ENCODE data around the gene EHBP1.
"Not testable (repeated sequence)": the region's sequence is repeated elsewhere in the genome, so short reads cannot be mapped to it uniquely, and the experiment has no call there.

EHBP1 gene

GRCh38 chr2:62966991-62967390, 261.5 kb downstream of the EHBP1 start:
- DNase-seq, result no peak

GRCh38 chr2:62968168-62968567, 262.7 kb downstream of the EHBP1 start:
- no peak for DNase-seq

GRCh38 chr2:62968668-62969067, 263.2 kb downstream of the EHBP1 start:
- DNase-seq, result no peak

- DNase-seq, result no peak
These were observed 266.4 kb downstream of the EHBP1 start for GRCh38 chr2:62971936-62972335.

GRCh38 chr2:62972601-62973000, 267.1 kb downstream of the EHBP1 start:
- no peak for DNase-seq

GRCh38 chr2:62974999-62975398, 269.5 kb downstream of the EHBP1 start:
- DNase-seq, result no peak

GRCh38 chr2:62991605-62992004, 286.1 kb downstream of the EHBP1 start:
- no peak for DNase-seq

- no peak for DNase-seq
These were observed 287.0 kb downstream of the EHBP1 start for GRCh38 chr2:62992561-62992960.

GRCh38 chr2:62994206-62994605, 288.7 kb downstream of the EHBP1 start:
- DNase-seq, result no peak

GRCh38 chr2:62996534-62997186, 291.1 kb downstream of the EHBP1 start:
- no peak for DNase-seq

- DNase-seq, result no peak
These were observed 293.4 kb downstream of the EHBP1 start for GRCh38 chr2:62998949-62999348.

GRCh38 chr2:62999905-63000304, 294.4 kb downstream of the EHBP1 start:
- peak; percentile 13 to 63 for DNase-seq

GRCh38 chr2:63000801-63001200, 295.3 kb downstream of the EHBP1 start:
- DNase-seq, result no peak

- DNase-seq, result no peak
These were observed 296.1 kb downstream of the EHBP1 start for GRCh38 chr2:63001576-63001975.

- DNase-seq, result no peak
These were observed 297.8 kb downstream of the EHBP1 start for GRCh38 chr2:63003351-63003750.

- no peak for DNase-seq
These were observed 302.4 kb downstream of the EHBP1 start for GRCh38 chr2:63007813-63008458.

GRCh38 chr2:63008838-63009237, 303.3 kb downstream of the EHBP1 start:
- no peak for DNase-seq

- DNase-seq, result no peak
These were observed 304.0 kb downstream of the EHBP1 start for GRCh38 chr2:63009490-63009889.

- DNase-seq, result no peak
These were observed 307.0 kb downstream of the EHBP1 start for GRCh38 chr2:63012541-63012940.

- DNase-seq, result no peak
These were observed 307.9 kb downstream of the EHBP1 start for GRCh38 chr2:63013438-63013837.

- no peak for DNase-seq
These were observed 309.9 kb downstream of the EHBP1 start for GRCh38 chr2:63015389-63015788.

- no peak for DNase-seq
These were observed 312.9 kb downstream of the EHBP1 start for GRCh38 chr2:63018439-63018838.

GRCh38 chr2:63019686-63020085, 314.2 kb downstream of the EHBP1 start:
- not testable (repeated sequence) for DNase-seq

GRCh38 chr2:63023444-63023843, 317.9 kb downstream of the EHBP1 start:
- peak; percentile 38 to 57 for DNase-seq

GRCh38 chr2:63027220-63027619, 321.7 kb downstream of the EHBP1 start:
- DNase-seq, result no peak
